Kidney (tissue), 2 donors: ENCODE results near the gene SURF6. TPM values are rescaled to one million over a fixed set of nuclear protein-coding genes. Genes with fewer than 3 reads are reported as not detected.

Source experiments
- polyA plus RNA-seq: library from polyadenylated mRNA; stranded (reverse); fragments of 350-450 nt; fragmentation: Illumina TruSeq; extraction: RNeasy Lipid Tissue Mini Kit (QIAGEN cat#74804); gene quantifications from one replicate; pipeline ENCODE4 v1.2.3, GENCODE V29; 2014; ENCODE audit warnings: low read depth, low replicate concordance; ENCODE audit not compliant: insufficient read depth
- total RNA-seq: library from RNA; stranded (reverse); fragmentation: NEBNext Ultra II Directional; extraction: Animal tissue kit (Norgen Biotek cat#: 25700); gene quantifications from one replicate; pipeline ENCODE4 v1.2.1, GENCODE V29; 2021
- donor health status: DM: yes; HTN: yes; CAD: no.

The SURF6 gene
- total and polyA plus RNA-seq, 2 donors from 2014 or later, result 16.8 to 17.3 TPM

Other genes starting within 250 kb of the SURF6 start
- 43.3 TPM for gene RALGDS, start 214.9 kb downstream of the SURF6 start, total RNA-seq
- gene RALGDS, start 214.9 kb downstream of the SURF6 start, polyA plus RNA-seq, result 13.0 TPM
- gene GBGT1, start 172.3 kb downstream of the SURF6 start, total RNA-seq, result 21.6 TPM
- 7.9 TPM for gene GBGT1, start 172.3 kb downstream of the SURF6 start, polyA plus RNA-seq
- not detected for gene OBP2B, start 126.9 kb downstream of the SURF6 start, total RNA-seq
- gene OBP2B, start 126.9 kb downstream of the SURF6 start, polyA plus RNA-seq, result not detected
- gene ABO, start 61.0 kb downstream of the SURF6 start, total RNA-seq, result 29.0 TPM
- 25.0 TPM for gene ABO, start 61.0 kb downstream of the SURF6 start, polyA plus RNA-seq
- 32.7 TPM for gene MED22, start 11.9 kb upstream of the SURF6 start, total RNA-seq
- gene MED22, start 11.9 kb upstream of the SURF6 start, polyA plus RNA-seq, result 24.6 TPM
- gene RPL7A, start 12.0 kb upstream of the SURF6 start, total RNA-seq, result 1,502 TPM
- 2,097 TPM for gene RPL7A, start 12.0 kb upstream of the SURF6 start, polyA plus RNA-seq
- 45.0 TPM for gene SURF1, start 20.3 kb upstream of the SURF6 start, total RNA-seq
- 165 TPM for gene SURF1, start 20.3 kb upstream of the SURF6 start, polyA plus RNA-seq
- gene SURF2, start 20.4 kb upstream of the SURF6 start, total RNA-seq, result 23.5 TPM
- 61.2 TPM for gene SURF2, start 20.4 kb upstream of the SURF6 start, polyA plus RNA-seq
- gene SURF4, start 39.9 kb upstream of the SURF6 start, total RNA-seq, result 138 TPM
- gene SURF4, start 39.9 kb upstream of the SURF6 start, polyA plus RNA-seq, result 121 TPM
- gene STKLD1, start 40.2 kb upstream of the SURF6 start, total RNA-seq, result 1.9 TPM
- gene STKLD1, start 40.2 kb upstream of the SURF6 start, polyA plus RNA-seq, result 4.0 TPM
- gene REXO4, start 81.8 kb upstream of the SURF6 start, total RNA-seq, result 17.5 TPM
- gene REXO4, start 81.8 kb upstream of the SURF6 start, polyA plus RNA-seq, result 18.6 TPM
- 3.1 TPM for gene ADAMTS13, start 86.2 kb upstream of the SURF6 start, total RNA-seq
- 3.6 TPM for gene ADAMTS13, start 86.2 kb upstream of the SURF6 start, polyA plus RNA-seq
- gene CACFD1, start 123.8 kb upstream of the SURF6 start, total RNA-seq, result 37.3 TPM
- gene CACFD1, start 123.8 kb upstream of the SURF6 start, polyA plus RNA-seq, result 37.8 TPM
- 5.8 TPM for gene SLC2A6, start 142.9 kb upstream of the SURF6 start, total RNA-seq
- 2.5 TPM for gene SLC2A6, start 142.9 kb upstream of the SURF6 start, polyA plus RNA-seq
- gene MYMK, start 188.8 kb upstream of the SURF6 start, total RNA-seq, result not detected
- not detected for gene MYMK, start 188.8 kb upstream of the SURF6 start, polyA plus RNA-seq
- 32.1 TPM for gene ADAMTSL2, start 198.5 kb upstream of the SURF6 start, total RNA-seq
- gene ADAMTSL2, start 198.5 kb upstream of the SURF6 start, polyA plus RNA-seq, result 20.0 TPM